Lower leg skin (tissue), 3 donors: Measurements from ENCODE around the gene ASS1.

ENCODE experiments used
- POLR2A ChIP-seq, 2 donors: fragments of 450-650 bp; IDR thresholded peaks; one replicate each; pipeline ENCODE4 v1.6.1; 2016 to 2017; ENCODE audit warnings: antibody characterized with exemption in 2 of 2, mild to moderate bottlenecking in 1 of 2, moderate library complexity in 1 of 2
- TF ChIP-seq, protein P1 (sequence below), 3 donors: fragments of 450-650 bp; IDR thresholded peaks; one replicate each; pipeline ENCODE4 v1.5.1; 2016; ENCODE audit warnings: antibody characterized with exemption in 3 of 3, mild to moderate bottlenecking in 3 of 3, moderate library complexity in 2 of 3

- TF ChIP-seq, protein P1, sequence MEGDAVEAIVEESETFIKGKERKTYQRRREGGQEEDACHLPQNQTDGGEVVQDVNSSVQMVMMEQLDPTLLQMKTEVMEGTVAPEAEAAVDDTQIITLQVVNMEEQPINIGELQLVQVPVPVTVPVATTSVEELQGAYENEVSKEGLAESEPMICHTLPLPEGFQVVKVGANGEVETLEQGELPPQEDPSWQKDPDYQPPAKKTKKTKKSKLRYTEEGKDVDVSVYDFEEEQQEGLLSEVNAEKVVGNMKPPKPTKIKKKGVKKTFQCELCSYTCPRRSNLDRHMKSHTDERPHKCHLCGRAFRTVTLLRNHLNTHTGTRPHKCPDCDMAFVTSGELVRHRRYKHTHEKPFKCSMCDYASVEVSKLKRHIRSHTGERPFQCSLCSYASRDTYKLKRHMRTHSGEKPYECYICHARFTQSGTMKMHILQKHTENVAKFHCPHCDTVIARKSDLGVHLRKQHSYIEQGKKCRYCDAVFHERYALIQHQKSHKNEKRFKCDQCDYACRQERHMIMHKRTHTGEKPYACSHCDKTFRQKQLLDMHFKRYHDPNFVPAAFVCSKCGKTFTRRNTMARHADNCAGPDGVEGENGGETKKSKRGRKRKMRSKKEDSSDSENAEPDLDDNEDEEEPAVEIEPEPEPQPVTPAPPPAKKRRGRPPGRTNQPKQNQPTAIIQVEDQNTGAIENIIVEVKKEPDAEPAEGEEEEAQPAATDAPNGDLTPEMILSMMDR (IDR thresholded peaks at IDR 0.05) = no peak
- no peak for TF ChIP-seq POLR2A (IDR thresholded peaks at IDR 0.05)
Measured at GRCh38 chr9:130521715-130522114, 77.0 kb downstream of the ASS1 start.
